Trophoblast cell (in vitro differentiated cells and primary cell): Measurements from ENCODE around the gene FAM111B.
A peak's percentile ranks its signal among the peaks of the same experiment; 100 is the strongest.

Experiments
- DNase-seq, 2 donors: peaks; one replicate each; pipeline ENCODE4 v3.0.0-alpha.2; 2016
- H2AFZ ChIP-seq: 2 replicates; pipeline ENCODE4 v1.6.1; 2013; ENCODE audit warnings: low read length, moderate library complexity, mild to moderate bottlenecking; ENCODE audit not compliant: insufficient read depth, poor library complexity
- H2AK5ac ChIP-seq: 2 replicates; pipeline ENCODE4 v1.6.1; 2013; ENCODE audit warnings: mild to moderate bottlenecking, low read length
- H2BK120ac ChIP-seq: 2 replicates; pipeline ENCODE4 v1.6.1; 2013; ENCODE audit warnings: low read length, mild to moderate bottlenecking, moderate library complexity; ENCODE audit not compliant: insufficient read depth, poor library complexity
- H2BK12ac ChIP-seq: 2 replicates; pipeline ENCODE4 v1.6.1; 2013; ENCODE audit warnings: mild to moderate bottlenecking, low read length, moderate library complexity
- H2BK5ac ChIP-seq: 2 replicates; pipeline ENCODE4 v1.6.1; 2013; ENCODE audit warnings: low read length, low read depth, moderate library complexity, mild to moderate bottlenecking; ENCODE audit not compliant: poor library complexity
- H3K14ac ChIP-seq: 2 replicates; pipeline ENCODE4 v1.6.1; 2013; ENCODE audit warnings: mild to moderate bottlenecking, low read length
- H3K18ac ChIP-seq: 2 replicates; pipeline ENCODE4 v1.6.1; 2013; ENCODE audit warnings: mild to moderate bottlenecking, low read length
- H3K23ac ChIP-seq: 2 replicates; pipeline ENCODE4 v1.6.1; 2013; ENCODE audit warnings: low read length
- H3K27ac ChIP-seq: 2 replicates; pipeline ENCODE4 v1.5.1; 2013; ENCODE audit warnings: low read depth, mild to moderate bottlenecking, inconsistent platforms, low read length, moderate library complexity
- H3K27me3 ChIP-seq: 2 replicates; pipeline ENCODE4 v1.6.1; 2013; ENCODE audit warnings: inconsistent platforms, mild to moderate bottlenecking, low read length, moderate library complexity; ENCODE audit not compliant: insufficient read depth
- H3K36me3 ChIP-seq, 2 experiments: 1 replicate in 1 of 2; 2 replicates in 1 of 2; pipeline ENCODE4 v1.6.1; 2013; ENCODE audit warnings: low read length in 2 of 2, mild to moderate bottlenecking in 2 of 2, moderate library complexity in 1 of 2; ENCODE audit not compliant: insufficient read depth in 2 of 2, control insufficient read depth in 1 of 2
- H3K4ac ChIP-seq: 2 replicates; pipeline ENCODE4 v1.6.1; 2013; ENCODE audit warnings: low read depth, mild to moderate bottlenecking, low read length, moderate library complexity
- H3K4me1 ChIP-seq, 2 experiments: 1 replicate in 1 of 2; 2 replicates in 1 of 2; pipeline ENCODE4 v1.6.1; 2013; ENCODE audit warnings: low read length in 2 of 2, mild to moderate bottlenecking in 2 of 2, moderate library complexity in 1 of 2; ENCODE audit not compliant: insufficient read depth in 2 of 2, control insufficient read depth in 1 of 2
- H3K4me2 ChIP-seq: 2 replicates; pipeline ENCODE4 v1.6.1; 2013; ENCODE audit warnings: inconsistent platforms, mild to moderate bottlenecking, low read length, moderate library complexity
- H3K4me3 ChIP-seq: 2 replicates; pipeline ENCODE4 v1.5.1; 2013; ENCODE audit warnings: mild to moderate bottlenecking, low read depth, low read length, inconsistent platforms
- H3K79me1 ChIP-seq: one replicate; pipeline ENCODE4 v1.6.1; 2013; ENCODE audit warnings: low read length
- H3K79me2 ChIP-seq: 2 replicates; pipeline ENCODE4 v1.6.1; 2013; ENCODE audit warnings: low read length, mild to moderate bottlenecking; ENCODE audit not compliant: control insufficient read depth, insufficient read depth, poor library complexity
- H3K9ac ChIP-seq: 2 replicates; pipeline ENCODE4 v1.6.1; 2013; ENCODE audit warnings: mild to moderate bottlenecking, low read length
- H3K9me3 ChIP-seq: 2 replicates; pipeline ENCODE4 v1.6.1; 2013; ENCODE audit warnings: low read depth, mild to moderate bottlenecking, control low read depth, inconsistent platforms, low read length; ENCODE audit not compliant: insufficient read depth
- H4K12ac ChIP-seq: 2 replicates; pipeline ENCODE4 v1.6.1; 2013; ENCODE audit warnings: low read depth, mild to moderate bottlenecking, low read length, moderate library complexity
- H4K8ac ChIP-seq: 2 replicates; pipeline ENCODE4 v1.6.1; 2013; ENCODE audit warnings: low read depth, mild to moderate bottlenecking, low read length, moderate library complexity
- H4K91ac ChIP-seq: one replicate; pipeline ENCODE4 v1.6.1; 2013; ENCODE audit warnings: low read depth, mild to moderate bottlenecking, low read length, moderate library complexity
- WGBS: extraction: QIAGEN DNeasy Blood & Tissue Kit; methylation state at CpG from one replicate; pipeline ENCODE4 v1.1.7; 2013; ENCODE audit warnings: missing lambda C conversion rate; ENCODE audit not compliant: insufficient read length, insufficient coverage; ENCODE audit errors: extremely low coverage; 5-methylcytosine and 5-hydroxymethylcytosine counted together

The FAM111B gene

DNA sequence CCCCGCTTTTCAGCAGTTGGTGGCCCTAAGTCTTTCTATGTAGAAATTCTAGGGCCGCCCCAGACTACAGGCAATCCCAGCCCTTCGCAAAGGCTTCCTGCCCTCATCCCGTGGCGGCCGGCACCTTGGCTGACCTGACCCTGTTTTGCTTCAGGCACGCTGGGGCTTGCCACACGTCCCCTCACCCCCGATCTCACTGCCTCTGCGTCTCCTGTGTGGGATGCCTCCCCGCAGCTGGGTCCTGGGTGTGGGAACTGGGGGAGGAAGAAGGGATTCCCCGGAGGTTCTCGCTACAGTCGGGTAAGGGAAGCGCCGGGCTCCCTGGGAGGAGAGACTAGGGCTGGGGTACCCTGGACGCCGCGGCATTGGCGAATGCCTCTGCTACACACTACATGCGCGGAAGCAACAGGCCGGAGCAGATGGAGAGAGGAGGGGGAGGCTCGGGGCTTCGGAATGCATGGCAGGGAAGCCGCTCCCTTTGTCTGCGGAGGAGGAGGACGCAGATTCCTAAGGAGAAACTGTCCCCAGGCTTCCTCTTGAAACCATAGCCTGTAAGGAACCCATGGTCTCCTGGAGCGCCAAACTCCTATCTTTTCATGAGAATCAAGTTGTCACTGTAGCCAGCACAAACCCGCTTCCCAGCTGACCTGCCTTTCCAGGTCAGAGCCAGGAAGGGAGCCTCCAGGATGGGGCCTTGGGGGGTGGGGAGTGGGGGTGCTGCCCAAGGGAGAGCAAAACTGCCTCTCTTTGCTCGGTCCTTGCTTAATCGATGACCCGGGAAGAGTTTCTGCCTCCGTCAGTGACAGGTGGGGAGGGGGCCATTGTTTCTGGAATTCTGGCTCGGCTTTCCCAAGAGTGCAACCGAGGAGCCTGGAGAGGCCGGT is 66.3 kb downstream of the FAM111B start:
- peak overlapping the region; percentile 90 for H2BK5ac ChIP-seq
- DNase-seq, result peak; percentile 71 to 73
- H3K4me3 ChIP-seq, result peak overlapping the region; percentile 94
- peak overlapping the region; percentile 72 for H2AFZ ChIP-seq
- H3K4ac ChIP-seq, result peak overlapping the region; percentile 84
- peak overlapping the region; percentile 79 for H2BK12ac ChIP-seq
- no CpG with 5 or more reads among the region's 37 CpGs for WGBS
- H3K23ac ChIP-seq, result no peak overlapping the region
- H3K27ac ChIP-seq, result peak overlapping the region; percentile 88
- H3K79me1 ChIP-seq, result peaks cover 30% of the 10 kb centered on the region
- H3K9ac ChIP-seq, result peak overlapping the region; percentile 72
- peaks cover 0 to 2% of the 10 kb centered on the region in 2 experiments for H3K36me3 ChIP-seq
- peak overlapping the region; percentile 95 for H3K18ac ChIP-seq
- H3K9me3 ChIP-seq, result no peaks in the 10 kb centered on the region
- peak overlapping the region; percentile 77 for H4K8ac ChIP-seq
- peaks cover 15% of the 10 kb centered on the region for H3K79me2 ChIP-seq
- H4K12ac ChIP-seq, result peak overlapping the region; percentile 79
- no peaks in the 10 kb centered on the region for H3K27me3 ChIP-seq
- H4K91ac ChIP-seq, result peak overlapping the region; percentile 90
- H3K4me1 ChIP-seq, result peaks cover 20 to 28% of the 10 kb centered on the region in 2 experiments
- H2AK5ac ChIP-seq, result peak overlapping the region; percentile 58
- H2BK120ac ChIP-seq, result peak overlapping the region; percentile 90
- H3K14ac ChIP-seq, result peak overlapping the region; percentile 93
- peak overlapping the region; percentile 98 for H3K4me2 ChIP-seq

DNA sequence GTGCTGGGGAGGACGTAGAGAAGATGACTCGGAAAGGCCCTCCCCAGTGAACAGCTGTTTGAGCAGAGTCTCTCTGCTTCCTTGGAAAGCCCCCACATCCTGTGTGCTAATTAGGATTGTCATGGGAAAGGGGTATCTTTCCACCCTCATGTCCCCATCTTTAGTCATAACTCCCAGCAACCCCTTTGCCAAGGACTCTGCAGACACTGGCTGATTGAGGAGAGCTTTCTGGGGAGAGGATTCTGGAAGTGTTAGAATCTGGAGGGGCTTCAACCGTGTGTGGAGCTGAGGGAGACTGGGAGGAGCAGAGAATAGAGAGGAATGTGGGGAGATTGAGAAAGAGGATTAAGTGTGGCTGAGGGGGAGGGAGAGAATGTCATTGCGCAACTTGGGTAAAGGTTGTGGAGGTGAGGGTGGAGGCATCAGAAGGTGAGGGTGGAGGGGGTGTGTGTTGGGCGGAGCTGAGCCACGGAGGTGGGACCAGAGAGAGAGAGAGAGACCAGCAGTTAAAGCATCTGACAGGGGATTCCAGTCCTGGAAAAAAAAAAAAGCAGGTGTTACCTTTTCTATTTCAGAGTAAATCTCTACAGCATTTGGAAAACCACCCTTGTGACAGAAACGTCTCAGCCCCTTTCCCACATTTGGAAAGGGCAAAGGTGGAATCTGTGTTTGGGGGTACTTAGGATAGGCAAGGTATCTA is 67.1 kb downstream of the FAM111B start:
- H3K18ac ChIP-seq, result peak overlapping the region; percentile 80

DNA sequence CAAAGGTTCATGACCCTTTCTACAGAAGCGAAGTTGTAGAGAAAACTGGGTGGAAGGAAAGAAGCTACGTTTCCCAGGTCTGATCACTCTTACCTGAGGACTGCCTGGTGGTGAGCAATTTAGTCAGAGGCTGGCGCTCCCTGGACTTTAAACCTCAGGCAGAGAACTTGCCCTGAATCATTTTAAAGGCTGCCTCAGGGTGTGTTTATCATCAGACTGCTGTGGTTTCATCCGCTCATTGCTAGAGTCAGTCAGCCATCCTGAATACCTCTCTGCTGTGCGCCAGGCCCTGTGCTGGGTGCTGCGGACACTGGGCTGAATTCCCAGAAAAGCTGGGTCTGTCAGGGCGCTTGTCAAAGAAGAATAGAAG is 67.6 kb downstream of the FAM111B start:
- H2BK12ac ChIP-seq, result no peak overlapping the region
- no peak overlapping the region for H4K12ac ChIP-seq
- peaks cover 15% of the 10 kb centered on the region for H3K79me2 ChIP-seq
- no CpG with 5 or more reads among the region's 7 CpGs for WGBS
- H3K27me3 ChIP-seq, result no peaks in the 10 kb centered on the region
- H3K23ac ChIP-seq, result no peak overlapping the region
- H2BK120ac ChIP-seq, result peak overlapping the region; percentile 55
- peak; percentile 91 to 97 for DNase-seq
- peak overlapping the region; percentile 61 for H2BK5ac ChIP-seq
- H3K4ac ChIP-seq, result no peak overlapping the region
- H4K8ac ChIP-seq, result no peak overlapping the region
- peaks cover 30% of the 10 kb centered on the region for H3K79me1 ChIP-seq
- H2AK5ac ChIP-seq, result no peak overlapping the region
- peak overlapping the region; percentile 88 for H3K27ac ChIP-seq
- peak overlapping the region; percentile 21 for H3K4me2 ChIP-seq
- H3K4me3 ChIP-seq, result no peak overlapping the region
- no peak overlapping the region for H3K14ac ChIP-seq
- no peak overlapping the region for H3K9ac ChIP-seq
- H3K18ac ChIP-seq, result no peak overlapping the region
- no peaks in the 10 kb centered on the region for H3K9me3 ChIP-seq
- H3K4me1 ChIP-seq, result peaks cover 20 to 31% of the 10 kb centered on the region in 2 experiments
- H2AFZ ChIP-seq, result no peak overlapping the region
- H4K91ac ChIP-seq, result peak overlapping the region; percentile 73
- H3K36me3 ChIP-seq, result peaks cover 0 to 2% of the 10 kb centered on the region in 2 experiments

More for the DNA sequence above, 67.1 kb downstream of the FAM111B start:
- peaks cover 0 to 2% of the 10 kb centered on the region in 2 experiments for H3K36me3 ChIP-seq
- peak overlapping the region; percentile 77 for H4K8ac ChIP-seq
- peak; percentile 86 to 91 for DNase-seq
- H2AFZ ChIP-seq, result no peak overlapping the region
- peak overlapping the region; percentile 90 for H4K91ac ChIP-seq
- H3K4me3 ChIP-seq, result no peak overlapping the region
- H2AK5ac ChIP-seq, result peak overlapping the region; percentile 58
- no peaks in the 10 kb centered on the region for H3K27me3 ChIP-seq
- H3K4me2 ChIP-seq, result peak overlapping the region; percentile 98
- H3K79me2 ChIP-seq, result peaks cover 15% of the 10 kb centered on the region
- H3K9ac ChIP-seq, result peak overlapping the region; percentile 8
- no CpG with 5 or more reads among the region's 7 CpGs for WGBS
- H2BK12ac ChIP-seq, result peak overlapping the region; percentile 73
- peak overlapping the region; percentile 55 for H3K4ac ChIP-seq
- no peaks in the 10 kb centered on the region for H3K9me3 ChIP-seq
- peak overlapping the region; percentile 88 for H3K27ac ChIP-seq
- H3K79me1 ChIP-seq, result peaks cover 30% of the 10 kb centered on the region
- peak overlapping the region; percentile 87 for H2BK120ac ChIP-seq
- H3K23ac ChIP-seq, result no peak overlapping the region
- peak overlapping the region; percentile 90 for H2BK5ac ChIP-seq
- H4K12ac ChIP-seq, result peak overlapping the region; percentile 17
- peaks cover 20 to 31% of the 10 kb centered on the region in 2 experiments for H3K4me1 ChIP-seq
- peak overlapping the region; percentile 60 for H3K14ac ChIP-seq

DNA sequence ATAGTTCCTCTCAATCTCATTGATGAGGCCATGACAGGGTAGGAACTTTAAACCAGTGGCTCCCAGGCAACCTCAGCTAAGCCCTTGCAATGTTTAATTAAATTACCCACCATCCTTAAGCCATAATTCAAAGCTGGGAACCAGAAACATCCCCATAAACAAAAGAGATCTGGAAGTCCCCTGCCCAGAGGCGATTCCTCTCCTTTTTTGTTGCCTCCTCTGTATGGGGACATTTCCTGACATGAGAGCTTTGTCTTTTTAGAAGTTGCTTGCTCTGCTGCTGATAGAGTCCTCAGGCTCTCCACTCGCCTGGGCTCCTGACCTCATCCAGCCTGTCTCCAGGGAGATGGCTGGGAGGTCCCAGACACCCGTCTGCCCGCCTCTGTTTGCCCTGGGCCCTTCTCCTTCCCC is 68.1 kb downstream of the FAM111B start:
- Histone ChIP-seq H3K23ac (no peak overlapping the region), H4K12ac (no peak overlapping the region), H2AFZ (no peak overlapping the region), H2AK5ac (no peak overlapping the region), H3K9me3 (no peaks in the 10 kb centered on the region), H3K36me3 (peaks cover 0 to 2% of the 10 kb centered on the region in 2 experiments), H2BK5ac (peak overlapping the region; percentile 42), H3K79me2 (peaks cover 15% of the 10 kb centered on the region), H2BK120ac (peak overlapping the region; percentile 55), H3K14ac (no peak overlapping the region), H2BK12ac (no peak overlapping the region), H4K91ac (peak overlapping the region; percentile 73), H3K4ac (no peak overlapping the region), H3K4me1 (peaks cover 20 to 31% of the 10 kb centered on the region in 2 experiments), H3K18ac (no peak overlapping the region), H3K9ac (no peak overlapping the region), H3K27me3 (no peaks in the 10 kb centered on the region), H3K27ac (peak overlapping the region; percentile 88), H3K4me2 (peak overlapping the region; percentile 21), H3K4me3 (no peak overlapping the region), H3K79me1 (peaks cover 30% of the 10 kb centered on the region), H4K8ac (no peak overlapping the region)
- no CpG with 5 or more reads among the region's 4 CpGs for WGBS
- peak; percentile 70 to 82 for DNase-seq
